NCI-H2029 (cell line): Measurements from ENCODE around the gene BNC2.
"Not testable (repeated sequence)": the region's sequence is repeated elsewhere in the genome, so short reads cannot be mapped to it uniquely, and the experiment has no call there.

ENCODE experiments used
- DNase-seq: peaks from one replicate; lab custom pipeline; 2025; lab: John Stamatoyannopoulos, UW

The BNC2 gene, protein sequence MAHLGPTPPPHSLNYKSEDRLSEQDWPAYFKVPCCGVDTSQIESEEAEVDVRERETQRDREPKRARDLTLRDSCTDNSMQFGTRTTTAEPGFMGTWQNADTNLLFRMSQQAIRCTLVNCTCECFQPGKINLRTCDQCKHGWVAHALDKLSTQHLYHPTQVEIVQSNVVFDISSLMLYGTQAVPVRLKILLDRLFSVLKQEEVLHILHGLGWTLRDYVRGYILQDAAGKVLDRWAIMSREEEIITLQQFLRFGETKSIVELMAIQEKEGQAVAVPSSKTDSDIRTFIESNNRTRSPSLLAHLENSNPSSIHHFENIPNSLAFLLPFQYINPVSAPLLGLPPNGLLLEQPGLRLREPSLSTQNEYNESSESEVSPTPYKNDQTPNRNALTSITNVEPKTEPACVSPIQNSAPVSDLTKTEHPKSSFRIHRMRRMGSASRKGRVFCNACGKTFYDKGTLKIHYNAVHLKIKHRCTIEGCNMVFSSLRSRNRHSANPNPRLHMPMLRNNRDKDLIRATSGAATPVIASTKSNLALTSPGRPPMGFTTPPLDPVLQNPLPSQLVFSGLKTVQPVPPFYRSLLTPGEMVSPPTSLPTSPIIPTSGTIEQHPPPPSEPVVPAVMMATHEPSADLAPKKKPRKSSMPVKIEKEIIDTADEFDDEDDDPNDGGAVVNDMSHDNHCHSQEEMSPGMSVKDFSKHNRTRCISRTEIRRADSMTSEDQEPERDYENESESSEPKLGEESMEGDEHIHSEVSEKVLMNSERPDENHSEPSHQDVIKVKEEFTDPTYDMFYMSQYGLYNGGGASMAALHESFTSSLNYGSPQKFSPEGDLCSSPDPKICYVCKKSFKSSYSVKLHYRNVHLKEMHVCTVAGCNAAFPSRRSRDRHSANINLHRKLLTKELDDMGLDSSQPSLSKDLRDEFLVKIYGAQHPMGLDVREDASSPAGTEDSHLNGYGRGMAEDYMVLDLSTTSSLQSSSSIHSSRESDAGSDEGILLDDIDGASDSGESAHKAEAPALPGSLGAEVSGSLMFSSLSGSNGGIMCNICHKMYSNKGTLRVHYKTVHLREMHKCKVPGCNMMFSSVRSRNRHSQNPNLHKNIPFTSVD

DNA sequence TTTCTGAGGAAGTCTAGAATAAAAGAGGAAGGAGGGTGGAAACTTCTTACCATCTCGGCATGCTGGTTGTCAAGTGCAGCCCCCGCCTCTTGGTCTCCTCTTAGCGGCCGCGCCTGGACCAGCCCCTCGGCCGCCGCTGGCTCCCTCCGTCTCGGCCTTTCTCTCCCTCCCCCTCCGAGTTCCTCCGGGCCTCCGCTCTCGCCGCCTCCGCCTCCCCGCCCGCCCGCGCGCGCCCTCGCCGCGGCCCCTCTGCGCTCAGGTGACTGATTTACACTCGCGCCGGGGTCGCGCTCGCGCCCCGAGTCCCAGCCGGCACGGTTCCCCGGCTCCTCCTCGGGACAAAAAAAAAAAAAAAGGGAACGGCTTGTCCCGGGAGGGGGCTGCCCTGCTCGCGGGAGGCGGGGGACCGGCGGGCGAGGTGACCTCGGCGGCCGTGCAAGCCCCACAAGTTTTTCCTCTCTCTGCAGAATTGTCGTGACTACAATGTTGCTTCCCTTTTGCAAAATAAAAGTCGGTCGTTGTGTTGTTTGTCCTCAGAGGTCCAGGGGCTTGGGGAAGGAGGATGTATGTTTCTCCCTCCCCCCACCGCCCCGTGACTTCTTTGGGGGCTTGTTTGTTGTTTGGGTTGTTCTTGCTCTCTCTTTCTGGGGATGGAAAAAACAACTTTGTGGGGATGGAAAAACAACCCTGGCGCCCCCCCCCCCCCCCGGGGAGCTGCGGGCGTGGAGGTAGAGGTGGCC, at the start of gene BNC2:
Gene BNC2, minus strand, starts transcription at position 75 of the 740 bp plus-strand sequence. Its CDS starts 22 bp downstream, at position 53.
- DNase-seq = no peak

DNA sequence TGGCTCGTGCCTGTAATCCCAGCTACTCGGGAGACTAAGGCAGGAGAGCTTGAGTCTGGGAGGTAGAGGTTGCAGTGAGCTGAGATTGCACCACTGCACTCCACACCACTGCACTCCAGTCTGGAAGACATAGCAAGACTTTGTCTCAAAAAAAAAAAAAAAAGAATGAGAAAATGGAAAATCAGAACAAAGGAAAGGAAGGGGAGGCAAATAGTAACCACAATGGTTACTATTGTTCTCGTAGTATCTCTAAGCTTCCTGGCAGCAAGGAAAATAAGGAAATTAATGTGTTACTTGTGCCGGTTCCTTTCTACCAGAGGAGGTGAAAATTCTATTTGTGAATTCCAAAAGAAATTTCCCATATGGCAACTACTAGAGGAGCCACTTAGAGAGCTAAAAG, 48.5 kb upstream of the BNC2 start:
- DNase-seq = no peak

DNA sequence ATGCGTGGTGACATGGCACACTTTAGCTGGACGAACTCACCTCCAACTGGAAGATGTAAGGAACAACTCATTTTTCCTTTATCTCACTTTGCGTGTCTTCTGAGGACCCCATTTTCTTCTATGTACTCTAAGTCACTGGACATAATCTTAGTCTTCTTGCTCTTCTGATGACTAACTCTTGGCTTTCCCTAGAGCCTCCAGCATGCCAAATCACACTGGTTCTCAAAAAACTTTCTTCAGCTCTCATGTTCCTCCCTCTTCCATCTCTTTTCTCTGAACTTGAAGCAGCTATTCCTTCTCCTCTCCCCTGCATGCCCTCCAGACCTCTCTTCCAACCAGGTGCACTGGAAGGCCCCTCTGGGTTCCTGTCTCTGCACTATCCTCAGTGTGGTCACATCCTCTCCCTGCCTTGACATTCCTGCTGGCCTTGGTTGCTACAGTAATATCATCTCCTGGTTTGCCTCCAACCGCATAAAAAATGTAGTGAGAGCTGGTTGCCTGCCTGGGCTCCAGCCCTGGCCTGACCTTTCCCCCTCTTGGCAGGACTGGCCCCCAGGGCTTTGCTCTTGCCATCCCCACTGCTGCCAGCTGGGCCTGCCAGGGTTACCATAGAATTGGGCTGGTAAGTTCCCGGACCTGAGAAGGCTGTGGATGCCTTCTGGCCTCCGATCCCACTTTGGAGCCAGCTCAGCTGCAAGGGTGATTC, 44.8 kb upstream of the BNC2 start:
- DNase-seq = no peak

DNA sequence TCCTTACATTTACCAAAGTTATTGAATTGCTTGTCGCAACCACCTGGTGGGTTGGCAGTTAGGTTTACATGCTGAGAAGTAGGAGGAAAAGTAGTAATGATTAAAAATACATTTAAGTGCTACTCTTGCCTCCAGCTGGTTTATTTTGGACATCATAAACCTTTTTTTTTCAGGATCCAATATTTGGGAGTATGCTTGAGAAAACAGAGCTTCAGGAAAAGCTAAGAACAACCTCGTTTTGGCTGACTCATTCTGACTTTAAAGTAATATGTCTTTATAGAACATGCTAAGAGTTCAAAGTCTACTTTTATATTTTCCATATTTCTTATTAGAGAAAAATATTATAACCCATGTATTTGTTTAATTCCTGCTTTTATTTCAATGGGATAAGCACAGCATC, 41.7 kb upstream of the BNC2 start:
- no peak for DNase-seq

DNA sequence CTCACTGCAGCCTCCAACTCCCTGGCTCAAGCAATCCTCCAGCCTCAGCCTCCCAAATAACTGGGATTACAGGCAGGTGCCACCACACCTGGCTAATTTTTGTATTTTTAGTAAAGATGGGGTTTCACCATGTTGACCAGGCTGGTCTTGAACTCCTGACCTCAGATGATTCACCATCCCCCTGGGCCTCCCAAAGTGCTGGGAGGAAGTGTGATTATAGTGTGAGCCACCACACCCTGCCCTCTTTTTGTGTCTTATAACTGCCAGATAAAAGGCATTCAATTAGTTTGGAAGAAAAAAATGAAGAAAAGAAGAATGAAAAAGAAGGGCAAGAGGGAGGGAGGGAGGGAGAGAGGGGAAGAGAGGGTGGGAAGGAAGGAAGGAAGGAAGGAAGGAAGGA, 37.7 kb upstream of the BNC2 start:
- not testable (repeated sequence) for DNase-seq

DNA sequence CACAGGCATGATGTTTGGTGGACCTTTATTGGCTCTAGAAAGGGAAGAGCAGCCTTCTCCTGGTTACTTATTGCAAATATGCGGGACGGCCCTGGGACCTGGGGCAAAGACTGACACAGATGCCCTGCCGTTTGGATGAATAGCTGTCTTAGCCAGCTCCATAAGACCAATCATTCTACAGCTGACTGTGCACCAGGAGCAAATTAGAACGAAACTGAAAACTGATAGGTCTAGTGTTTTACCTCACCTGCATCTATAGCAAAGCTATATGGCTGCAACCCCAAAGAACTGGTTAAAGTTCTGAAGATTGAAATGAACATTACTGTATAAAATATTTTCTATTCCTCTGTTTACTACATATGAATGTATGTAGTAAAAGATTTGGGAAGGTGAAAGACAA, 34.2 kb upstream of the BNC2 start:
- no peak for DNase-seq

DNA sequence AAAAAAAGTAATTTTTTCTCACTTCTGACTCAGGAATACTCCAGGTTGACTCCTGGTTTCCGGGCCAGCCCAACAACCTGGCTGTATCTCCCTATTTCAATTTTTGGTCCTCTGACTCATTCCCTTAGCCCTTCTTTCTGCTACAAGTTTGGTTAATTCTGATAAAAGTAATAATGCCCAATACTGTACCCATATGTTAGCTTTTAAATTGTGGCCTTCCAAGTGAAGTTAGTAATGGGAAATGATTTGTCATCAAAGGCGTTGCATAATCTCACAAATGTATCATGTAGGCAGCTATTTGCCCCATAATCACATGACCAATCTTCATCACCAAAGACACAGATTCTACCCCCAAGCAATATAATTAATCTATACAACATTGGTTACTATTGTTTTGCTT, 31.1 kb upstream of the BNC2 start:
- no peak for DNase-seq

DNA sequence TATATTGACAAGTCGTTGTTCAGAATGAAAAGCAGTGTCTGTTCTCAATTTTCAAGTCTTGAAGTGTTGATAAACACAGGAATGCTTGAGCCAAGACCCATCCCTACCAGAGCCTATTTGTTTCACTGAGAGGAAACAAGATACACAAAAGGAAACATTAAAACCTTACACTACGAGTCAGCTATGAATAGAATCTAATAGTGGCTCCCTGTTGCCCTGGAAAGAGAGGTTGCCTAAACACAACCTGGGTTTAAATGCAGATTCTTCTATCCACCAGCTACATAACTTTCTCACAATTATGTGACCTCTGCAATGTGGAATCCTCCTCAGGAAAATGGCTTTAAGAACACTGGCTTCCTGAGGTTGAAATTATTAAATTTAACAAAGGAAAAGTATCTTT, 29.1 kb upstream of the BNC2 start:
- no peak for DNase-seq

DNA sequence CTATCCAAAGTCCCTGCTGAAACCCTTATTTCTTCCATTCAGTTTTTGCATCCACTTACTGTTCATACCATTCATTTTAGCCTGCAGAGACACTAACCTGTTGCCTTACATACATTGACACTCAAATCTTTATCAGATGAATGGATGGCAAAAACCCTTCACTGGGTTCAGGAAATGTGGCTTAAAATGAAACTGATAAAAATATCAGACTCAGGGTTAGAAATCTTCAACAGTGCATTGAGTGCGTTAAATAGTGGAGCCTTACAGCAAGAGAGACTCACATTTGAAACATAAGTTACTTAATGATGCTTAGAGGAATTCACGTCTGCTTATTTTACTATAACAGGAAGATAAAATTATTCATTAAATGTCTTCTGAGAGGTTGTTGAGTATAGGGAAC, 28.0 kb upstream of the BNC2 start:
- no peak for DNase-seq

DNA sequence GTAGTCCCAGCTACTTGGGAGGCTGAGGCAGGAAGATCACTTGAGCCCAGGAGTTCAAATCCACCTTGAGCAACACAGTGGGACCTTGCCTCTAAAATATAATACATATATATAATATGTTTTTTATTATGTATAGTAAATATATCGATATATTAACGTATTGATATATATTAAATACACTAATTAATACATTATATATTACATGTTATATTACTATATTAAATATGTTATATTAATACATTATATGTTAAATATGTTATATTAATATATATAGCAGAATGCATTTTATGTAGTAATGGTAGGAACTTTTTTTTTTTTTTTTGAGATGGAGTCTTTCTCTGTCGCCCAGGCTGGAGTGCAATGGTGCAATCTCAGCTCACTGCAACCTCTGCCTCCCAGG, 18.1 kb upstream of the BNC2 start:
- DNase-seq = no peak

DNA sequence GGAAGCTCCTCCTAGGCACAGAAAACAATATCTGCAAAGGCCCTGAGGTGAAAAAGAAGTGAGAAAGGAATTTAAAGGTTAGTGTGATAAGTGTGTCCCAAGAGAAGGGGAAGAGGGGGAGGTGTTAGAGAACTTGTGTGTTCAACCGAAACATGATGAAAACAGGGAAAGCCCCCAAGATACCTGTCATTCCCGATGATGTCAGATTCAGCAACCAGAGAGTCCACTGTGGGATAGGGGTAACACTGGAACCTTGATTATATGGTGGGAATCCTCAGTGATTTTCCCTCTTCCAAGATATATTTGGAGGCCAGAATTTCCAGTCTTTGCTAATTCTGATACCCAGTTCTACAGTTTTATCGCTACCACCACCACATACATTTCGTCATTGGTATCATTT, 15.5 kb upstream of the BNC2 start:
- no peak for DNase-seq

DNA sequence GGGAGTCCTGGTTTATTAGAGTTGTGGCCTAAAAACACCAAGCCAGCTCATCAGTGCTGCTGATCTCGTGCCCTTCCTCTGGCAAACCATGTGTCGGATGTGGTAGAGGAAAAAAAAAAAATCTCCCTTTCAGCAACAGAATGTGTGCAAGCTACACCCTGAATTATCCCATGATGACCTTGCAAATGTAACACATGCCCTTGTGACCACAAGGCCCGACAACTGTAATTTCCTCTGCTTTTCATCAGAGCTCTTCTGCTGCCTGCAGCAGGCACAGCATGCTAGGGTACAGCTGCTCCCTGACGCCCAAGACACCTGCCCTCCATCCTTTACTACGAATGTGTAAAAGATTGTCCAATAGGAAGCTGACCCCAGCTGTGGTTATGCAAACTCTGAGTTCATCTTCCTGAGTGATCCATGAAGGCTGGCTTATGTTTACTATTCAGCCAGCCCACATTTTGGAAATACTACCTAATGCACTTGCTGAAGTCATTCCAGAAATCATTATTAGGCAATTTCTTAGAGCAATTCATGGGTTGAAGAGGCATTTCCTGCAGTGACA, 14.6 kb upstream of the BNC2 start:
- DNase-seq = no peak

DNA sequence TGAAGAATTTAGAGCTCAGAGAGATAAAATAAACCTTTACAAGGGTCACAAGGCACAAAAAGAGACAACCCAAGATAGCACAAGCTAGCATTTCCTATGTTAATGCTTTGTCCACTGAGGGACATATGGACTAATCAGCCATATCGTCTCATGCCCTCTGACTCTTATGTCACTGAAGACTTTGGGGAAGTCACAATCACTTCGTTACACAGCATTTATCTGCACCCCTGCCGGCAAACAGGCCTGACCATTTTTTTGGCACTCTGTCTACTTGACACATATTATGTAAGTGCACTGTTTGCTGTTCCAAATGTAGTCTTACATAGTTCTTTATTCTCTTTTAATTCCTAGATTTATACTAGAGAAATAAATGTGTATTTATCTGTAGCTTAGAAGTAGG, 13.9 kb upstream of the BNC2 start:
- DNase-seq = no peak

DNA sequence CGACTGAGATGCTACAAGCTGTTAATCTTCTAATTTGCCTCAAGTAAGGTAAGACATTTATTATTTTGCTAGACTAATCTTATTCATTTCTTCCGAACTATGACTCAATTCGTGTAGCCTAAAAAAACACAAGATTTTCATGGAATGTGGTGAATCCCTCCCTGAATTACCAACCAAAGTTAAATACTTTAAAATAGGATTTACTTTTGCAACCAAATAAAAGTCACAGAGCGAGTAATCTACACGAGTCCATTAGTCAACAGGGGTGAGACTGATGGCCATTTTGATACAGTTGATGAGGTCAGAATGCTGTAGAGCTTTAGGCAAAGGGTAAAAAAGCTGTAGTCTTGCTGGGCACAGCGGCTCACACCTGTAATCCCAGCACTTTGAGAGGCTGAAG, 13.1 kb upstream of the BNC2 start:
- no peak for DNase-seq

DNA sequence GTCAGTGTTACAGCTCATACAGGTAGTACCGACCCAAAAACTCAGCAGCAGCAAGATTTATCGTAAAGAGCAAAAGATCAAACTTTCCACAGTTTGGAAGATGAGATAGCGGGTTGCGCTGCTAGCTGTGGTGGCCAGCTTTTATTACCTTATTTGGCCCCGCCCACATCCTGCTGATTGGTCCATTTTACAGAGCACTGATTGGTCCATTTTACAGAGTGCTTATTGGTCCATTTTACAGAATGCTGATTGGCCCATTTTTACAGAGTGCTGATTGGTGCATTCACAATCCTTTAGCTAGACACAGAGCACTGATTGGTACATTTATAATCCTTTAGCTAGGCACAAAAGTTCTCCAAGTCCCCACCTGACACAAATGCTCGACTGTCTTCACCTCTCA, 12.0 kb upstream of the BNC2 start:
- DNase-seq = not testable (repeated sequence)

DNA sequence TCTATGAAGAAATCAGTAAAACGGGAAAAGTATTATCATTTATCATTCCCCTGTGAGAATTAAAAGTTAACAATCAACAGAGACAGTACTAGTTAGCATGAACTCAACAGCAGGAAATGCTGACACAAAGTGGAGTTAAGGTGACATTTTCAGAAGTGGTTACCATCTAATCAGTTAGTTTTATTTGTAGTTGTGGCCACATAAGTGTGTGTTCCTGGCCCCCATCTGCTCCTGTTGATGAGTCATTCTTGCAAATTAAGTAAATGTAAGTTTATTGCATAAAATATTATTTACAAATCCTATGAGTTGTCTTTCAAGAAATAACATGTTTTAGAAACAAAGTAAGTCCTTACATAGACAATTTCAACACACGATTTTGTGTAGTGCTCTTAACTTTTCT, 8.9 kb upstream of the BNC2 start:
- no peak for DNase-seq

DNA sequence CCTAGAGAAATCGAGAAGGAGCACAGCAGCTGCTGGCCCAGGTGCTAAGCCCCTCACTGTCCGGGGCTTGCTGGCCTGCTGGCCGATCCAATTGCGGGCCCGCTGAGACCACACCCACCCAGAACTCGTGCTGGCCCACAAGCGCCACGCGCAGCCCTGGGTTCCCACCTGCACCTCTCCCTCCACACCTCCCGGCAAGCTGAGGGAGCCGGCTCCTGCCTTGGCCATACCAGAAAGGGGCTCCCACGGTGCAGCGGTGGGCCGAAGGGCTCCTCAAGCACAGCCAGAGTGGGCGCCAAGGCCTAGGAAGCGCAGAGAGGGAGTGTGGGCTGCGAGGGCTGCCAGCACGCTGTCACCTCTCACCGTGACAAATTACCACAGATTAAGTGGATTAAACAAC, 6.8 kb upstream of the BNC2 start:
- DNase-seq = no peak

DNA sequence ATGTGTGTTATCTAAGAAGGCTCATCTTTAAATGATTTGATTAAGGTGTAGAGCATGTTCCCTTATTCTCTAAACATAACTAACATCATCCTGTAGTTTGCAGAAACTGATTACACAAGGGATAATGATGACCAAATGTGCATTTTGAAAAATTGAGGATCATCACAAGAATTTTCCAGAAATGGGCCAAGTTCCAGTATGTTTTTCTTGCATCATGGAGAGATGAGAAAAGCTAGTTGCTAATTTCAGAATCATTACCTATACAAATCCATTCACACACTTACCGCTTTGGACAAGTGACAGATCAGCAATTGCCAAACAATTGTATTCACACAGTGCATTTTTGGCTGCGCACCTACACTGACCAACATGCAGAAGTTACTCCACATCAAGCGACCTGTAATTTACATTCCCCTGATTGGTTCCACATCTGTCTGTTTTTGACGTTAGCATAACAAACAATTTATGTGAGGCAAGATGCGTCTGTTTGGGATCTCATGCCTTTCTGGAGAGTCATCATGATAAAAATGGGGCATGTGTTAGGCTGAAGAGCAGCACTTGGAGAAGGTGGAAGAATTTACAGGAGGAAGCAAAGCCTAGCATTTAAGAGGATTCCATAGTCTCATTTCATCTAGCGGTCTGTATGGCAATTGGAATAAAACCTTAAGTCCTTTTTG, 2.8 kb upstream of the BNC2 start:
- no peak for DNase-seq

DNA sequence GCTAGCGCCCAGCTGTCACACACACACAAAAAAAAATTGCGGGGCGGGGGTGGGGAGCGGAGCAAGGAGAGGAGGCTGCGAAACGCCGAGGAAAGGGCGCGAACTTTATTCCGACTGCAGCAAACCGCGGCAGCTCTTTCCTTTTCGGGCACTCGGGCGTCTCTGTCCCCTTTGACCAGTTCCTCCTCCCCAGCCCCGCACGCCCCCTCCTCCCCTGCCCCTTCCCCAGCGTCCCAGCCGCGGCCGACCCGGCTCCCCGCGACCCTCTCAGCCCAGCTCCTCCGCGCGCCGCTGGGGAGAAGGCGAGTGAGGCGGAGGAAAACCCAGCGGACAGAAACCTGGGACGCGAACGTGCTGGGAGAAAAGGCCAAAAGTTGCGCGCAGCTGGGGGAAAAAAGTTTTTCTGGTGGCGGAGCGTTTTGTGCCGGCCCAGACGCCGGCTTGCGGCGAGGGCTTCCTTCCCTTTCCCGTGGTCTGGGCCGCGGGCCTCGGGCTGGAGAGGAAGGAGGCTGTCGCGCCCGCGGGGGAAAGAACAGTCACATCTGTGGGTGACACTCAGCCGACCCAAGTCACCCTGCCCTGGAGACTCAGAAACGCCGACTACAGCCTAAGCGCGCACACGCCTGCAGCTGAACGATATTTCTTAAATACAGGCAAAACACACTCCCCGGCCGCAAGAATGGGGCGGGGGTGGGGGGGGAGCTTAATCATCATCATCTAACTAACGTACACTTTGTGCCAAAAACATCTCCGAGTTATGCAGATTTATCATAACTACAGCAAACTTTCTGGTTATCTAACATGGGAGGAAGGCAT, 1.1 kb upstream of the BNC2 start:
- no peak for DNase-seq
